GM19438 (cell line): Measurements from ENCODE around the gene NEUROD1.

ENCODE experiments used
- ATAC-seq: cut with Tn5 transposase; IDR thresholded peaks from one replicate; pipeline ENCODE4 v1.9.1; 2021; ENCODE audit warnings: low read depth; ENCODE audit not compliant: unreplicated experiment

NEUROD1 gene

DNA sequence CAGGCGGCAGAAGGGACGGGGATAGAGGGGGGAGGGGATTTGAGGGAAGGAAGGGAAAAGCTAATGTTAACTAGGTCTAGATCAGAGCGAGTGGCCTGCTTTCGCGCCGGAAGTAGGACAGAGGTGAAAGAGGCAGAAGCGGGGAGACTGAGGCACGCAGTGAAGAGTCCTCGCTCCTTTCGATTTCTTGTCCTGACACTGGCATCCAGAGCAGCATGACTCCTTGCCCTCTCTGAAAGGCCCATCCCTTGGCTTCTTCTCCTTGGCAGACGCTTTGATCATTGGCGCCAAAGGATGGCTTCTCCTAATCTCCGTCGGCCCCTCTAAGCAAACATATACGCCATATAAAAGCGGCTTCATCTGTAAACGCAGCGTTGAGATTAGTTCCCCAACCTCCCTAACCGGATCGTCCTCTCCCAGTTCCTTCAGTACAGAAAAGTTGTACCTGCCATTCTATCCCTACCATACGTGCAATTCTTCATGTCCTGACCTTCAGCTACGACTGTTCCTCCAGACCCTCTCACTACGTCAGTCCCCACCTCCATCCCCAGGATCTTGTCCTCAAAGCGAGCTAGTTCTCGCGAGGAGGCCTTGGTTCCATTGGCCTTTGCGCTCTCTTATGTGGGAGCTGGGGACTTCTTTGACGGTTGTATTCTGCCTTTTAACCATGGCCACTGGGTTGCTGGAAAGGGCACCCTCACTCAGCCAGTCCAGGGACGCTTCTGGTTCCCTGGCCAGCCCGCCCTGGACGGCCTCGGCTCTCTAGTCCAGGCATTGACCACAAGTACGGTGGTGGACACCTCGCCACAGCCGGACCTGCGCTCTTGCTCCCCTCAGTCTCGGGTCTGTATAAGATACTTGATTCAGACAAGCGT lies 857 bp upstream of the NEUROD1 start:
- ATAC-seq: no peak

- ATAC-seq: no peak
Observed at GRCh38 chr2:181679544-181679979, 755 bp downstream of the NEUROD1 start.

GRCh38 chr2:181678861-181679543 lies 1.3 kb downstream of the NEUROD1 start:
- no peak for ATAC-seq

DNA sequence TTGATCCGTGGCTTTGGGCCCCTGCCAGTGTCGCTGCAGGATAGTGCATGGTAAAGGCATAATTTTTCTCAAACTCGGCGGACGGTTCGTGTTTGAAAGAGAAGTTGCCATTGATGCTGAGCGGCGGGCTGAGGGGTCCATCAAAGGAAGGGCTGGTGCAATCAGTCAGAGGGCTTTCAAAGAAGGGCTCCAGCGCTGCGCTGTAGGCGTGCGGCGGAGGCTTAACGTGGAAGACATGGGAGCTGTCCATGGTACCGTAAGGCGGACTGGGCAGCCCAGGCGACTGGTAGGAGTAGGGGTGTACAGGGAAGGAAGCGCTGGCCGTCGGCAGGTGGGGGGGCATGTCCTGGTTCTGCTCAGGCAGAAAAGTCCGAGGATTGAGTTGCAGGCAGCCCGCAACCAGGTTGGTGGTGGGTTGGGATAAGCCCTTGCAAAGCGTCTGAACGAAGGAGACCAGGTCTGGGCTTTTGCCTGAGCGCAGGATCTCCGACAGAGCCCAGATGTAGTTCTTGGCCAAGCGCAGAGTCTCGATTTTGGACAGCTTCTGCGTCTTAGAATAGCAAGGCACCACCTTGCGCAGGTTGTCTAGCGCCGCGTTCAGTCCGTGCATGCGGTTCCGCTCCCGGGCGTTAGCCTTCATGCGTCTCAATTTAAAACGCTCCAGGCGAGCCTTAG lies 2.3 kb downstream of the NEUROD1 start:
- peak; percentile 47 for ATAC-seq

DNA sequence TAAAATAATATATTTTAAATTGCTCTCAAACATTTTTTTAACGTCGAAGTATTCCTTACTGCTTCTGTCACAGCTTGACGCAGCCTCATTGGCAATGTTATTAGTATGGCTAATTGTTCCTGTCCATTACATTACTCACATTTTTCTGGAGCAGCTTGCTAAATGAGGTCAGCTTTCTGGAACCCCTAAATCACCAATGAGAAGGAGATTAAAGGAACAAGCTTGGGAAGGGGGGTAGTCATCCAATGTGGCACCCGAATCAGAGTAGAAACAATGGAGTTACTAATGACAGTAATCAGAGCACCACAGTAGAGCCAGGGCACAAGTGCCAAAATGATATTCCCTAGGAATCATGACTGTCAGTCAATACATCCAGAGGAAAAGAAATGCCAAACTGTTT lies 5.1 kb downstream of the NEUROD1 start:
- ATAC-seq: no peak

- ATAC-seq: no peak
Observed at GRCh38 chr2:181674461-181674860, 5.9 kb downstream of the NEUROD1 start.

DNA sequence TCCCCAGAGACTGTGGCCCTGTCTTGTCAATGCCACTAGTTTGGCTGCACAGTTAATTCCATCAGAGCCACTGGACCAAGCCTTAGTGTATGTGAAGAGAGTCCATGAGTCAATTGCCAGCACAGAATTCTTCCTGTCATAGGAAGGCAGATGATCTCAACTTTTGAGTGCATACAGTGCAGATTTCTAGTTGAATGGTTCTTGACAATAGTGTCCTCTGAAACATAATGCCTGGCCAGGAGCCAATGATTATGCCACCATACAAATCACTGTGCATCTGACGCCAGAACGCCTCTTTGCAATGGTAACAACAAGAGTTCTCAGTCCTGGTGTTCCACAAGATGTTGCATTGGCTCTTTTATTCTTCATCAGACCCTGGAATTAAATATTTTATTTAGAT lies 7.1 kb downstream of the NEUROD1 start:
- no peak for ATAC-seq

- peak; percentile 86 for ATAC-seq
Observed at GRCh38 chr2:181672255-181673008, 7.9 kb downstream of the NEUROD1 start.

- no peak for ATAC-seq
Observed at GRCh38 chr2:181670632-181671031, 9.7 kb downstream of the NEUROD1 start.

DNA sequence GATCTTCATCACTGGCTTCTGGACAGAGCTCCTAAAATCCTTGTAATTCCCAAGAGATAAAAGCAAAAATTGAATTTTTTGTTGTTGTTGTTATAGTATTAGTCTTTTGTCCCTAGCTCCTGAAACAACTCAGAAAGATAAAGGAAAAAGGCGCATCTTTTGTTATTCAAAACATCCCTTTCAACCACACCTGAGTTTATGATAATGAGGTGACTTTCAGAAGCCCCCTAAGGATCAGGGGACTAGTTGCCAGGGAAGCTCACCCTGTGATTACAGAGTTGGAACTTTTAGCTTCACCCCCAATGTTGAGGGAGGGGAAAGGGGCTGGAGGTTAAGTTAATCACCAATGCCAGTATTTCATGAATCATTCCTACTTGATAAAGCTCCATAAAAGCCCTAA lies 13.1 kb downstream of the NEUROD1 start:
- ATAC-seq: no peak

GRCh38 chr2:181662287-181662686 lies 18.0 kb downstream of the NEUROD1 start:
- no peak for ATAC-seq

- ATAC-seq: no peak
Observed at GRCh38 chr2:181660181-181660580, 20.1 kb downstream of the NEUROD1 start.

DNA sequence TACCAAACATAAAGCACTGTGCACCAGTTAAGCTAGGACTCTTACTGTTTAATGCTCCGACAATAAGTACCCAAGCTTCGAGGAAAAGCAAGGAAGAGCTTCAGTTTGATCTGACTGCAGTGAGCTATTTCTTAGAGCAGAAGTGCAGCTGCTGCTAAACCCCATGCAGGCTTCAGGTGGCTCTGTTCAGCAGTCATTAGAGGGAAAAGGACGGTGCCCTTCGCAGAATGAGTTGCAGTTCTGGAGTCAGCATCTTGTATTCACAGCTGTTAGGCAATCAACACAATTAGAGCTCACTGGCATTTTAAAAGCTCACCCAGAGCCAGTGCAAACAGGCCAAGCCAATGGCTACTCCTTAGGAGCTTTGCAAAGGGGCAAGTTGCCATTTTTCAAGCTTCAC lies 21.9 kb downstream of the NEUROD1 start:
- no peak for ATAC-seq

GRCh38 chr2:181657379-181657778 lies 22.9 kb downstream of the NEUROD1 start:
- no peak for ATAC-seq

GRCh38 chr2:181656450-181657291 lies 23.6 kb downstream of the NEUROD1 start, which contains the start of gene CERKL:
Gene CERKL, minus strand, starts transcription at chr2:181657105. Its CDS starts 99 bp downstream, at chr2:181657006.
- peak; percentile 93 for ATAC-seq

- no peak for ATAC-seq
Observed at GRCh38 chr2:181655519-181655918, 24.8 kb downstream of the NEUROD1 start.

DNA sequence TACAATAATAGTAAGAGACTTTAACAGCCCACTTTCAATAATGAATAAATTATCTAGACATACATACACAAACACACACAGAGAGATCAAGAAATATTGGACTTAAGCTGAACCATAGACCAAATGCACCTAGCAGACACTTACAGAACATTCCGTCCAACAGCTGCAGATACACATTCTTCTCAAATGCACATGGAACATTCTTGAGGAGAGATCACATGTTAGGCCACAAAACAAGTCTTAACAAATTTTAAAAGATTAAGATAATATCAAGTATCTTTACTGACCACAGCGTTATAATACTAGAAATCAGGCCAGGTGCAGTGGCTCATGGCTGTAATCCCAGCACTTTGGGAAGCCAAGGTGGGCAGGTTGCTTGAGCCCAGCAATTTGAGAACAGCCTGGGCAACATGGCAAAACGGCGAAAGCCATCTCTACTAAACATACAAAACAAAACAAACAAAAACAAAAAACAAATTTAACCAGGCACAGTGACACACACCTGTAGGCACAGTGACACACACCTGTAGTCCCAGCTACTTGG lies 30.8 kb downstream of the NEUROD1 start:
- no peak for ATAC-seq

DNA sequence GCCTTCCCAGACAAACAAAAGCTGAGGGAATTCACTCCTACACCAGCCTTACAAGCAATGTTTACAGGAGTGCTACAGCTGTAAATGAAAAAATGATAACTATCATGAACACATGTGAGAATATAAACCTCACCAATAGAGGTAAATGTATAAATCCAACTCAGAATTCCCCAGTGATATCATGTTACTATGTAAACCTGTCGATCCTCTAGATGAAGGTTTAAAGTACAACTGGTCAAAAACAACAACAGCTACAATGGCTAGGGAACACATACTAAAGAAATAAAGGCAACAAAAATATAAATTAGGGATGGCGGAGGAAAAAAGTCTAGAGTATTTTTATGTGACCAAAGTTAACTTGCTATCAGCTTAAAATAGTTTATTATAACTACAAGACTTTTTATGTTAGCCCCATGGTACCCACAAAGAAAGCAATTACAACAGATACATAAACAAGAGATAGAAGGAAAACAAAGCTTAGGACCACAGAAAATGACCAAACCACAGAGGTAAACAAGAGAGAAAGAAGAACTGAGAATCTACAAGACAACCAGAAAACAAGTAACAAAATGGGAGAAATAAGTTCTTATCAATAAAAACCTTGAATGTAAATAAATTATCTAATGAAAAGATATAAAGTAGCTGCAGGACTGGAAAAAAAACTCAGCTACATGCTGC lies 31.7 kb downstream of the NEUROD1 start:
- peak; percentile 56 for ATAC-seq
